ENCODE data around the gene BEX1.
"Not testable (repeated sequence)": the region's sequence is repeated elsewhere in the genome, so short reads cannot be mapped to it uniquely, and the experiment has no call there.

Gene BEX1

DNA sequence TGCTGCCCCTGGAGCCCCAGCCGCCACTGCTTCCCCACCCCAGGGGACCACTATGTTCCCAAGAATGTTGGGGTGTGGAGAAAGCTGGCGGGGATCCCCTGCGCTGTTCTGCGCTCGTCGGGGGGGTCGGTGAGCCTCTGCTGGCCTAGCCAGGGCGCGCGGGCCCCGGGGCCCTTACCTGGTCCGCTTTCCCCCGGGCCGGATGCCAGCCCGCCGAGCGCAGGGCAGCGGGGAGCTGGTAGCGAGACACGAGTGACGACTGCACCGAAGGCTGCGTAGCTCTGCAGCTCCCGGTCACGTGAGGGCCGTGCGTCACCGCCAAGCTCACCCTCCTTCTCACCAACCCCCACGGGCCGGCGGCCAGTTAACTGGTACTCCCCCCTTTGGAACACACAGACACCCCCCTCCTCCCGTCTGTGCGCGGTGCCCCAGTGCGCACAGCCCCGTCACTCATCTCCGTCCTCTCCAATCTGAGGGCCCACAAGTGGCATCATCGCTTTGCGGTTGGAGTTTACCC, at the start of gene BEX1:
BEX1 (minus strand) TSS at position 254 of the 517 bp plus-strand sequence. CDS start 897 bp downstream, outside the sequence.
- DNase-seq (ENCODE audit: low read depth, low spot score): no peak

DNA sequence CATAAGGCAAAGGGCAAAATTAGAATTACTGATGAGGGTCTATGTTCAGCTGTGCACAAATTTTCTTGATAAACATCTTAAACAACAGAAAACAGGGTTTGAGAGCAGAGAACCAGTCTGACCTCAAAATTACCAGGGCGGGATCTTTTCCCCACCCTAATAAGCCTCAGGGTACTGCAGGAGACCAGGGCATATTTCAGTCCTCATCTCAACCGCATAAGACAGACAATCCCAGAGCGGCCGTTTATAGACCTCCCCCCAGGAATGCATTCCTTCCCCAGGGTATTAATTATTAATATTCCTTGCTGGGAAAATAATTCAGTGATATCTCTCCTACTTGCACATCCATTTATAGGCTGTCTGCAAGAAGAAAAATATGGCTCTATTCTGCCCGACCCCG, 45.5 kb upstream of the BEX1 start:
- not testable (repeated sequence) for H3K27me3 ChIP-seq (ENCODE audit: control insufficient read depth, insufficient read depth, low read length); H3K4me3 ChIP-seq (ENCODE audit: low read length); H3K36me3 ChIP-seq (ENCODE audit: control insufficient read depth, insufficient read depth, low read length); DNase-seq (ENCODE audit: low read depth, low spot score); H3K9me3 ChIP-seq (ENCODE audit: control insufficient read depth, insufficient read depth, low read length); H3K4me1 ChIP-seq (ENCODE audit: control insufficient read depth, insufficient read depth, low read length); H3K27ac ChIP-seq (ENCODE audit: low read length)
- WGBS (ENCODE audit: insufficient coverage, insufficient read length): no CpG with 5 or more reads among the region's 6 CpGs

More for the DNA sequence above, at the start of gene BEX1:
- no CpG with 5 or more reads among the region's 39 CpGs for WGBS (ENCODE audit: insufficient coverage, insufficient read length)
- Histone ChIP-seq H3K9me3 (ENCODE audit: control insufficient read depth, insufficient read depth, low read length) (no peaks in the 10 kb centered on the region), H3K36me3 (ENCODE audit: control insufficient read depth, insufficient read depth, low read length) (no peaks in the 10 kb centered on the region), H3K4me3 (ENCODE audit: low read length) (peak within 1 kb of the TSS; percentile 58; the same call in 1 of the 2 replicates), H3K4me1 (ENCODE audit: control insufficient read depth, insufficient read depth, low read length) (no peaks in the 10 kb centered on the region), H3K27me3 (ENCODE audit: control insufficient read depth, insufficient read depth, low read length) (no peaks in the 10 kb centered on the region), H3K27ac (ENCODE audit: low read length) (no peak within 1 kb of the TSS)

DNA sequence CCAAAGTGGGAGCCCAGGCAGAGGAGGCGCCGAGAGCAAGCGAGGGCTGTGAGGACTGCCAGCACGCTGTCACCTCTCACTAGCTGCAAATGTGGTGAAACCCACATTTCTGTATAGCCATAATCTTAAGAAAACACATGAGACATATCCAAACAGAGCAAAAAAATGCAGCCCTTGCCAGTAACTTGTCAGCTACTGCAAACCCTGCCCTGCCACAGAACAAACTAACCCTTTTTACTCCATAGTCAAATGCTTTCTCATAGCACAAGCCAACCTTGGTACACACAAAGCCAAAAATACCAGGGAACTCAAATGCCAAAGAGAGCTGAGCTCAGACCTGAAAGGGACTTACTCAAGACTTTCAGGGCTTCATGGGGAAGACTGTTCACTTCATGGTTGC, 43.9 kb upstream of the BEX1 start:
- no peaks in the 10 kb centered on the region for H3K36me3 ChIP-seq (ENCODE audit: control insufficient read depth, insufficient read depth, low read length)
- H3K9me3 ChIP-seq (ENCODE audit: control insufficient read depth, insufficient read depth, low read length): no peaks in the 10 kb centered on the region
- no peak overlapping the region for H3K4me3 ChIP-seq (ENCODE audit: low read length)
- H3K4me1 ChIP-seq (ENCODE audit: control insufficient read depth, insufficient read depth, low read length): no peaks in the 10 kb centered on the region
- H3K27ac ChIP-seq (ENCODE audit: low read length): no peak overlapping the region
- no CpG with 5 or more reads among the region's 4 CpGs for WGBS (ENCODE audit: insufficient coverage, insufficient read length)
- H3K27me3 ChIP-seq (ENCODE audit: control insufficient read depth, insufficient read depth, low read length): no peaks in the 10 kb centered on the region
- no peak for DNase-seq (ENCODE audit: low read depth, low spot score)

DNA sequence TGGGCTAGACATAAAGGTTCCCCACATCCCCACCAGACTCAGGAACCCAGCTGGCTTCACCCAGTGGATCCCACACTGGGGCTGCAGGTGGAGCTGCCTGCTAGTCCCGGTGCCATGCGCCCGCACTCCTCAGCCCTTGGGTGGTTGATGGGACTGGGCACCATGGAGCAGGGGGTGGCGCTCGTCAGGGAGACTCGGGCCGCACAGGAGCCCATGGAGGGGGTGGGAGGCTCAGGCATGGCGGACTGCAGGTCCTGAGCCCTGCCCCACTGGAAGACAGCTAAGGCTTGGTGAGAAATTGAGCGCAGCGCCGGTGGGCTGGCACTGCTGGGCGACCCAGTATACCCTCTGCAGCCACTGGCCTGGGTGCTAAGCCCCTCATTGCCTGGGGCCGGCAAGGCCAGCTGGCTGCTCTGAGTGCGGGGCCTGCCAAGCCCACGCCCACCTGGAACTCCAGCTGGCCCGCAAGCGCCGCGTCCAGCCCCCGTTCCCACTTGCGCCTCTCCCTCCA, 43.3 kb upstream of the BEX1 start:
- DNase-seq (ENCODE audit: low read depth, low spot score): not testable (repeated sequence)
- WGBS (ENCODE audit: insufficient coverage, insufficient read length): no CpG with 5 or more reads among the region's 21 CpGs

DNA sequence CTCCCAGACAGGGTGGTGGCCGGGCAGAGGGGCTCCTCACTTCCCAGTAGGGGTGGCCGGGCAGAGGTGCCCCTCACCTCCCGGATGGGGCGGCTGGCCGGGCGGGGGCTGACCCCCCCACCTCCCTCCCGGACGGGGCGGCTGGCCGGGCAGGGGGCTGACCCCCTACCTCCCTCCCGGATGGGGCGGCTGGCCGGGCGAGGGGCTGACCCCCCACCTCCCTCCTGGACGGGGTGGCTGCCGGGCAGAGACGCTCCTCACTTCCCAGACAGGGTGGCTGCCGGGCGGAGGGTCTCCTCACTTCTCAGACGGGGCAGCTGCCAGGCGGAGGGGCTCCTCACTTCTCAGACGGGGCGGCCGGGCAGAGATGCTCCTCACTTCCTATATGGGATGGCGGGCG, 40.4 kb upstream of the BEX1 start:
- not testable (repeated sequence) for H3K27me3 ChIP-seq (ENCODE audit: control insufficient read depth, insufficient read depth, low read length); H3K4me1 ChIP-seq (ENCODE audit: control insufficient read depth, insufficient read depth, low read length); H3K27ac ChIP-seq (ENCODE audit: low read length); DNase-seq (ENCODE audit: low read depth, low spot score); H3K4me3 ChIP-seq (ENCODE audit: low read length); H3K9me3 ChIP-seq (ENCODE audit: control insufficient read depth, insufficient read depth, low read length); H3K36me3 ChIP-seq (ENCODE audit: control insufficient read depth, insufficient read depth, low read length)
- no CpG with 5 or more reads among the region's 26 CpGs for WGBS (ENCODE audit: insufficient coverage, insufficient read length)

More for the DNA sequence above, 43.3 kb upstream of the BEX1 start:
- H3K36me3 ChIP-seq (ENCODE audit: control insufficient read depth, insufficient read depth, low read length); H3K9me3 ChIP-seq (ENCODE audit: control insufficient read depth, insufficient read depth, low read length); H3K27ac ChIP-seq (ENCODE audit: low read length); H3K27me3 ChIP-seq (ENCODE audit: control insufficient read depth, insufficient read depth, low read length); H3K4me3 ChIP-seq (ENCODE audit: low read length); H3K4me1 ChIP-seq (ENCODE audit: control insufficient read depth, insufficient read depth, low read length): not testable (repeated sequence)

DNA sequence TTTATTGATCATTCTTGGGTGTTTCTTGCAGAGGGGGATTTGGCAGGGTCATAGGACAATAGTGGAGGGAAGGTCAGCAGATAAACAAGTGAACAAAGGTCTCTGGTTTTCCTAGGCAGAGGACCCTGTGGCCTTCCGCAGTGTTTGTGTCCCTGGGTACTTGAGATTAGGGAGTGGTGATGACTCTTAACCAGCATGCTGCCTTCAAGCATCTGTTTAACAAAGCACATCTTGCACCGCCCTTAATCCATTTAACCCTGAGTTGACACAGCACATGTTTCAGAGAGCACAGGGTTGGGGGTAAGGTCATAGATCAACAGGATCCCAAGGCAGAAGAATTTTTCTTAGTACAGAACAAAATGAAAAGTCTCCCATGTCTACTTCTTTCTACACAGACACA, 39.9 kb upstream of the BEX1 start:
- H3K4me1 ChIP-seq (ENCODE audit: control insufficient read depth, insufficient read depth, low read length); H3K36me3 ChIP-seq (ENCODE audit: control insufficient read depth, insufficient read depth, low read length); H3K9me3 ChIP-seq (ENCODE audit: control insufficient read depth, insufficient read depth, low read length); H3K27ac ChIP-seq (ENCODE audit: low read length); DNase-seq (ENCODE audit: low read depth, low spot score); H3K27me3 ChIP-seq (ENCODE audit: control insufficient read depth, insufficient read depth, low read length); H3K4me3 ChIP-seq (ENCODE audit: low read length): not testable (repeated sequence)
- WGBS (ENCODE audit: insufficient coverage, insufficient read length): no CpG with 5 or more reads among the region's 2 CpGs

DNA sequence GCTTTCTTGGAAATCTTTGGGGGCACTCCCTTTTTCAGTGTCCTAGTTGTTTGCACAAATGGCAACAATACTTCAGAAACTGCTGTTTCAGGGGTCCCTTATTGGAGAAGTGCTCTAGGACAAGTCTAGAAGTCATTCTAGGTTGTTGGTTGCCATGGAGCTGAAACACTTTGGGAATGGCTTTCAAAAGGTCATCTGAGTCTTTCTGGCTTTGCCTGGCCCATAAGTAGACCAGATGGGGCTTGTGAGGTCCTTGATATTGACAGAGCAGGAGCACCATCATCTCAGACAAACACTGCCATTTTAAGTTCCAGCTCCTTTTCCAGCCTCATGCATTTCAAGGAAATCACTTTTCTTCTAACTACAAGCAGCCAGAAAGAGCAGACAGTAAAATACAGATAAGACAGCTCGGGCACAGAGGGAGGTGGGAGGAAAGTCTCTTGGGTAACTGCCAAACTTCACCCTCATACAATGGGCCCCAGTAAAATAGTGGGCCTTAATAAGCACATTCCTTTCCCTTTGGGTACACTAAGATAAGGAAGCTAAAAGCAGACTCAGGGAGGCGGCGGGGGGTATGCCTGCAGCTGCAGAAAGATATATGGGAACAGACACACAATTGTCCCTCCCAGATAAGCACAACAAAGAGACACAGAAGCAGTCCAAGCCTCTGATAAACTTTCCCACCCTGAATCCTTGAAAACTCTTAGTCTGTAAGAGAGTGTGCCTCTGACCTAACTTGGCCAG, 37.5 kb upstream of the BEX1 start:
- Histone ChIP-seq H3K9me3 (ENCODE audit: control insufficient read depth, insufficient read depth, low read length) (no peaks in the 10 kb centered on the region), H3K27me3 (ENCODE audit: control insufficient read depth, insufficient read depth, low read length) (no peaks in the 10 kb centered on the region), H3K27ac (ENCODE audit: low read length) (no peak overlapping the region), H3K36me3 (ENCODE audit: control insufficient read depth, insufficient read depth, low read length) (no peaks in the 10 kb centered on the region), H3K4me3 (ENCODE audit: low read length) (no peak overlapping the region), H3K4me1 (ENCODE audit: control insufficient read depth, insufficient read depth, low read length) (no peaks in the 10 kb centered on the region)
- no peak for DNase-seq (ENCODE audit: low read depth, low spot score)
- no CpG with 5 or more reads among the region's 3 CpGs for WGBS (ENCODE audit: insufficient coverage, insufficient read length)

DNA sequence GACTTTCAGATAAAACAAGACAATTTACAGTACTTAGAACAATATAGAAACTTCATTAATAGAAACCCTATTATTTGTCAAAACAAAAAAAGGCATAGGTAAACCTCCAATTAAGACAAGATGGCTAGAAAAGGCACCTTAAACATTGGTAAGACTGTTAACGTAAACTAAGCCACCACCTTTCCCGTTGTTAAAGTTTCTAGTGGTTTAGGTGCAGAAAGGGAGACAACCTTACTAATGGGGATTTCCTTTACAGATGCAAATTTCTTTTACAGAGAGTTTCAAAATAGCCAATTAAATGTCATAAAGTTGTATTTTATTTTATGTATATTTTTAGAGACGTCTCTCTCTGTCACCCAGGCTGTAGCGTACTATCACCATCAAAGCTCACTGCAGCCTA, 36.5 kb upstream of the BEX1 start:
- Histone ChIP-seq H3K27ac (ENCODE audit: low read length) (no peak overlapping the region), H3K4me3 (ENCODE audit: low read length) (no peak overlapping the region), H3K27me3 (ENCODE audit: control insufficient read depth, insufficient read depth, low read length) (no peaks in the 10 kb centered on the region), H3K4me1 (ENCODE audit: control insufficient read depth, insufficient read depth, low read length) (no peaks in the 10 kb centered on the region), H3K36me3 (ENCODE audit: control insufficient read depth, insufficient read depth, low read length) (no peaks in the 10 kb centered on the region), H3K9me3 (ENCODE audit: control insufficient read depth, insufficient read depth, low read length) (no peaks in the 10 kb centered on the region)
- DNase-seq (ENCODE audit: low read depth, low spot score): no peak
- WGBS (ENCODE audit: insufficient coverage, insufficient read length): no CpG with 5 or more reads among the region's 4 CpGs

DNA sequence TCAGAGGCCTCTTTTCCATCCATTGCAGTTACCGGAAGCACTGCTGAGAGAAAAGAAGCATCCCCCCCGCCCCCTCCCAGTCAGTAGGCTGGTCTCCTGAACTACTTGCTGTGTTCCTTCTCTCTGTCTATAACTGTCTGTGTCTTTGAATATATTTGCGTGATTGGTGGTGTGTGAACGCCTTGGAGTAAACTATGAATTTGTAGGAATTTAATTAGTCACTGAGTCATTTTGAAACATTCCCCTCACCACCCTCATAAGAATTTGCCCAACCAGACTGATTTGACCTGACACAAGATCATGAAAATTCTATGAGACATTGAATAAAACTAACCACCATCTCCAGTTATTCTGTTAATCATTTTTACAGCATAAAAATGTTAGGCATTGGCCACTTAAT, 35.7 kb upstream of the BEX1 start:
- Histone ChIP-seq H3K4me3 (ENCODE audit: low read length) (no peak overlapping the region), H3K27ac (ENCODE audit: low read length) (no peak overlapping the region), H3K36me3 (ENCODE audit: control insufficient read depth, insufficient read depth, low read length) (no peaks in the 10 kb centered on the region), H3K27me3 (ENCODE audit: control insufficient read depth, insufficient read depth, low read length) (no peaks in the 10 kb centered on the region), H3K9me3 (ENCODE audit: control insufficient read depth, insufficient read depth, low read length) (no peaks in the 10 kb centered on the region), H3K4me1 (ENCODE audit: control insufficient read depth, insufficient read depth, low read length) (no peaks in the 10 kb centered on the region)
- no peak for DNase-seq (ENCODE audit: low read depth, low spot score)
- WGBS (ENCODE audit: insufficient coverage, insufficient read length): no CpG with 5 or more reads among the region's 4 CpGs

DNA sequence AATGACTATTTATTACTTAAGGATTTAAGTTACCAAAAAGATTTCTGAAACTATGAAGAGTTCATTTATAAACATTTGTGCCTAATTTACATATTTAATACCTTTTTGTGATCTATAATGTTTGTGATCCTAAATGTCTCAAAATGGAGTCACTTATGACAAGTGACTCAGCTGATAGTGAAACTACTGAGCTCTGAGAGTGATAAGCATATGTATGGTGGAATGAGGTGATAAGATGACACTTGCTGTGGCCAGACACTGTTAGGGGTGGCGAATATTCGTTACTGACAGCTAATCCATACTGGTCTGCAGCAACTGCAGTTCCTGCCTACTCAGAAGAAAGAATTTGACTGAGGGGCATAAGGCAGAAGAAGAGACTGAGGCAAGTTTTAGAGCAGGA, 34.5 kb upstream of the BEX1 start:
- no peaks in the 10 kb centered on the region for H3K36me3 ChIP-seq (ENCODE audit: control insufficient read depth, insufficient read depth, low read length)
- no peak overlapping the region for H3K4me3 ChIP-seq (ENCODE audit: low read length)
- no peak for DNase-seq (ENCODE audit: low read depth, low spot score)
- H3K27me3 ChIP-seq (ENCODE audit: control insufficient read depth, insufficient read depth, low read length): no peaks in the 10 kb centered on the region
- WGBS (ENCODE audit: insufficient coverage, insufficient read length): no CpG with 5 or more reads among the region's 2 CpGs
- no peaks in the 10 kb centered on the region for H3K4me1 ChIP-seq (ENCODE audit: control insufficient read depth, insufficient read depth, low read length)
- H3K27ac ChIP-seq (ENCODE audit: low read length): no peak overlapping the region
- no peaks in the 10 kb centered on the region for H3K9me3 ChIP-seq (ENCODE audit: control insufficient read depth, insufficient read depth, low read length)

DNA sequence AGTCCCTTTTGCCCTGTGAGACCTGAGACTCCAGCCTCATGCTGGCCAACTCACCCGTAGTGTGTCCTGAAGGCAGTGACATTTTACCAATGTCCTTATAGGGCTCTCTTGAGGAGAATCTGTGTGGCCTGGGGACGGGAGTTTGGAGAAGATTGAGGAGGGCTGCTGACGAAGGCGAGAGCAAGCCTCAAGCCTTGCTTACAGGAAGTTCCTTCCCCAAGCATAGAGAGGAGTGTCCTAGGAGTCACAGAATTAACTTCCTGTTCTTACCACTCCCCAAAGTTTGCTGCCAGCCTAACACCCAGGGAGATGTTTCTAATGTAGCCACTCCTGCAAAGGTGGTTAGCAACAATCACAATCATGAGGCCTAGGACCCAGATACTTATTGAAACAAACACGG, 29.0 kb upstream of the BEX1 start, which contains the start of gene NXF3:
NXF3 (minus strand) TSS at position 202 of the 400 bp plus-strand sequence; CDS start at position 82, 120 bp downstream.
- no peaks in the 10 kb centered on the region for H3K9me3 ChIP-seq (ENCODE audit: control insufficient read depth, insufficient read depth, low read length)

More for the DNA sequence above, 29.0 kb upstream of the BEX1 start, which contains the start of gene NXF3:
- Histone ChIP-seq H3K27ac (ENCODE audit: low read length) (no peak within 1 kb of the TSS), H3K4me3 (ENCODE audit: low read length) (no peak within 1 kb of the TSS), H3K4me1 (ENCODE audit: control insufficient read depth, insufficient read depth, low read length) (no peaks in the 10 kb centered on the region), H3K36me3 (ENCODE audit: control insufficient read depth, insufficient read depth, low read length) (no peaks in the 10 kb centered on the region), H3K27me3 (ENCODE audit: control insufficient read depth, insufficient read depth, low read length) (no peaks in the 10 kb centered on the region)
- no peak for DNase-seq (ENCODE audit: low read depth, low spot score)
- no CpG with 5 or more reads among the region's 5 CpGs for WGBS (ENCODE audit: insufficient coverage, insufficient read length)

All from iPS DF 6.9 (cell line).